ENCODE results near the gene DKK2. TPM values are rescaled to one million over a fixed set of nuclear protein-coding genes. Genes with fewer than 3 reads are reported as not detected.

Gene DKK2
- total and polyA plus RNA-seq, 10 of the 15 experiments (the other 5 are each of a cell fraction or from before 2014, with no cell fraction given) = not detected

- no peak for TF ChIP-seq E2F8 (IDR thresholded peaks at IDR 0.05; ENCODE audit: low read depth, partially characterized antibody)
These were observed 49.6 kb downstream of the DKK2 start (continued) for GRCh38 chr4:106986486-106986885.

GRCh38 chr4:106985830-106986229 is 50.3 kb downstream of the DKK2 start:
- POLR2A ChIA-PET = no interaction called here
- no peaks in the 10 kb centered on the region for H3K27me3 ChIP-seq (replicated peaks in 1 of 2; ENCODE audit: control insufficient read depth in 2 of 2, insufficient read depth in 2 of 2, low read length in 1 of 2)
- H3K36me3 ChIP-seq (ENCODE audit: control insufficient read depth in 2 of 2, insufficient read depth in 2 of 2, low read length in 1 of 2) = no peaks in the 10 kb centered on the region
- H3K4me3 ChIP-seq = no peak overlapping the region
- no peaks in the 10 kb centered on the region for H3K79me2 ChIP-seq (ENCODE audit: control insufficient read depth, insufficient read depth, low read length)
- no peak overlapping the region for H3K27ac ChIP-seq (ENCODE audit: control insufficient read depth, insufficient read depth)
- no peaks in the 10 kb centered on the region for H4K20me1 ChIP-seq (ENCODE audit: control insufficient read depth, insufficient read depth)
- no peaks in the 10 kb centered on the region for H3K4me1 ChIP-seq (ENCODE audit: control insufficient read depth, insufficient read depth, low read length)
- H3K4me2 ChIP-seq (ENCODE audit: control insufficient read depth, insufficient read depth) = no peak overlapping the region
- H3K9me3 ChIP-seq (replicated peaks; ENCODE audit: control insufficient read depth, insufficient read depth, low read length) = no peaks in the 10 kb centered on the region
- intact Hi-C loops (cut with micrococcal nuclease; ENCODE audit: unreplicated experiment) (no loop called here), in situ Hi-C loops (cut with MboI) (no loop called here)
- SMC1A ChIA-PET (ENCODE audit: uncharacterized antibody, unreplicated experiment) = no interaction called here
- no TSS peak for BruUV-seq (replicated peaks)
- H2AFZ ChIP-seq (ENCODE audit: control insufficient read depth, low read depth, low read length) = no peak overlapping the region
- CTCF ChIA-PET = no interaction called here
- RAD21 ChIA-PET (ENCODE audit: unreplicated experiment) = no interaction called here
- no peak for TF ChIP-seq IRF5 (IDR thresholded peaks at IDR 0.05; ENCODE audit: borderline replicate concordance)
- TF ChIP-seq ZBTB40 (IDR thresholded peaks at IDR 0.05; ENCODE audit: borderline replicate concordance) = no peak
- no peak for TF ChIP-seq SMAD5 (IDR thresholded peaks at IDR 0.05; ENCODE audit: low read depth)
- no peak for TF ChIP-seq POLR2AphosphoS5 (IDR thresholded peaks at IDR 0.05; ENCODE audit: low read length)
- no peak for TF ChIP-seq POLR2AphosphoS2 (IDR thresholded peaks at IDR 0.05; ENCODE audit: low read depth, low read length)
- ATAC-seq = no peak
- FAIRE-seq = no peak
- WGBS (ENCODE audit: insufficient coverage, insufficient replicate concordance, low lambda C conversion rate, missing lambda C conversion rate) = 67% methylated on average over 3 of the region's 3 CpGs
- no peak for DNase-seq (ENCODE audit: low read depth, low spot score)
- no peak overlapping the region for H3K9ac ChIP-seq (ENCODE audit: control insufficient read depth, insufficient read depth, low read length)

All from GM12878 (cell line).